Upper lobe of right lung (tissue), 1 donor: ENCODE results near the gene RSPH6A. TPM values are rescaled to one million over a fixed set of nuclear protein-coding genes. Genes with fewer than 3 reads are reported as not detected.

Source experiments
- ATAC-seq: fragments of 200-7000 bp; cut with Tn5 transposase; one replicate; pipeline ENCODE4 v1.9.1; 2020; ENCODE audit warnings: mild to moderate bottlenecking, moderate library complexity
- DNase-seq: peaks from one replicate; pipeline ENCODE4 v3.0.0-alpha.2; 2020
- H3K27ac ChIP-seq: fragments of 200-600 bp; one replicate; pipeline ENCODE4 v1.8.0; 2022
- H3K27me3 ChIP-seq: fragments of 200-600 bp; one replicate; pipeline ENCODE4 v1.8.0; 2022; ENCODE audit warnings: mild to moderate bottlenecking
- H3K36me3 ChIP-seq: fragments of 200-600 bp; one replicate; pipeline ENCODE4 v1.8.0; 2022
- H3K4me1 ChIP-seq: fragments of 200-600 bp; one replicate; pipeline ENCODE4 v1.8.0; 2022
- H3K4me3 ChIP-seq: fragments of 200-600 bp; one replicate; pipeline ENCODE4 v1.8.0; 2022; ENCODE audit warnings: mild to moderate bottlenecking
- H3K9me3 ChIP-seq: fragments of 200-600 bp; one replicate; pipeline ENCODE4 v1.8.0; 2022
- intact Hi-C: fragments of 100-400 bp; cut with DNase I; formaldehyde crosslinking; loops from one replicate; pipeline ENCODE4 v1.11.0; 2022
- total RNA-seq: library from RNA; stranded (reverse); fragmentation: NEBNext Ultra II Directional; extraction: Animal tissue kit (Norgen Biotek cat#: 25700); gene quantifications from one replicate; pipeline ENCODE4 v1.2.1, GENCODE V29; 2021
- TF ChIP-seq, protein P1 (sequence below): fragments of 200-600 bp; IDR thresholded peaks from one replicate; pipeline ENCODE4 v1.8.0; 2022; ENCODE audit warnings: antibody characterized with exemption
- donor health status: DM: no; HTN: yes; CAD: no; lungs with severe emphysema.

The RSPH6A gene
- total RNA-seq, 1 donor from 2014 or later: 0.38 TPM

GRCh38 chr19:45768984-45769782 lies 45.9 kb downstream of the RSPH6A start, which contains the start of gene SIX5:
Gene SIX5, minus strand, starts transcription at chr19:45769252. Its CDS starts 408 bp downstream, at chr19:45768844.
- Histone ChIP-seq H3K27ac (peak within 1 kb of the TSS; percentile 92), H3K4me3 (peak within 1 kb of the TSS; percentile 69), H3K9me3 (no peaks in the 10 kb centered on the region), H3K4me1 (peaks cover 31% of the 10 kb centered on the region), H3K36me3 (no peaks in the 10 kb centered on the region), H3K27me3 (no peaks in the 10 kb centered on the region)
- intact Hi-C loops: no loop called here
- ATAC-seq (peak; percentile 78), DNase-seq (peak; percentile 98)
- TF ChIP-seq, protein P1, sequence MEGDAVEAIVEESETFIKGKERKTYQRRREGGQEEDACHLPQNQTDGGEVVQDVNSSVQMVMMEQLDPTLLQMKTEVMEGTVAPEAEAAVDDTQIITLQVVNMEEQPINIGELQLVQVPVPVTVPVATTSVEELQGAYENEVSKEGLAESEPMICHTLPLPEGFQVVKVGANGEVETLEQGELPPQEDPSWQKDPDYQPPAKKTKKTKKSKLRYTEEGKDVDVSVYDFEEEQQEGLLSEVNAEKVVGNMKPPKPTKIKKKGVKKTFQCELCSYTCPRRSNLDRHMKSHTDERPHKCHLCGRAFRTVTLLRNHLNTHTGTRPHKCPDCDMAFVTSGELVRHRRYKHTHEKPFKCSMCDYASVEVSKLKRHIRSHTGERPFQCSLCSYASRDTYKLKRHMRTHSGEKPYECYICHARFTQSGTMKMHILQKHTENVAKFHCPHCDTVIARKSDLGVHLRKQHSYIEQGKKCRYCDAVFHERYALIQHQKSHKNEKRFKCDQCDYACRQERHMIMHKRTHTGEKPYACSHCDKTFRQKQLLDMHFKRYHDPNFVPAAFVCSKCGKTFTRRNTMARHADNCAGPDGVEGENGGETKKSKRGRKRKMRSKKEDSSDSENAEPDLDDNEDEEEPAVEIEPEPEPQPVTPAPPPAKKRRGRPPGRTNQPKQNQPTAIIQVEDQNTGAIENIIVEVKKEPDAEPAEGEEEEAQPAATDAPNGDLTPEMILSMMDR: no peak

DNA sequence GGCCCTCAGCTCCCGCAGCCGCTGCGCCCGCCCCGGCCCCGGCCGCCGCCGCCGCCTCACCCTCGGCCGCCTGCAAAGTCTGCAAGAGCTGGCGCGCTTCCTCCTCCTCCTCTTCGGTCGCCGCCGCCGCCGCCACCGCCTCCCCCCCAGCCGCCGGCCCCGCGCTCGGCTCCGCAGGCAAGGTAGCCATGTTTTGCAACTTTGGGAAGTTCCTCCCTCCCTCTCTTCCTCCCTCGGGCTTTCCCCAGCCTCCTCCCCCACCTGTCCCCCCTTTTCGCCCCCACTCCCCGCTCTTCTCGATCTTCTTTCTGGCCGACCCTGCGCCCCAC lies 46.5 kb downstream of the RSPH6A start:
- H3K27me3 ChIP-seq: no peaks in the 10 kb centered on the region
- ATAC-seq (no peak), DNase-seq (no peak)
- H3K4me1 ChIP-seq: peaks cover 31% of the 10 kb centered on the region
- no peaks in the 10 kb centered on the region for H3K36me3 ChIP-seq
- peak overlapping the region; percentile 92 for H3K27ac ChIP-seq
- H3K9me3 ChIP-seq: no peaks in the 10 kb centered on the region
- intact Hi-C loops: no loop called here
- peak overlapping the region; percentile 69 for H3K4me3 ChIP-seq
- TF ChIP-seq, protein P1: no peak

DNA sequence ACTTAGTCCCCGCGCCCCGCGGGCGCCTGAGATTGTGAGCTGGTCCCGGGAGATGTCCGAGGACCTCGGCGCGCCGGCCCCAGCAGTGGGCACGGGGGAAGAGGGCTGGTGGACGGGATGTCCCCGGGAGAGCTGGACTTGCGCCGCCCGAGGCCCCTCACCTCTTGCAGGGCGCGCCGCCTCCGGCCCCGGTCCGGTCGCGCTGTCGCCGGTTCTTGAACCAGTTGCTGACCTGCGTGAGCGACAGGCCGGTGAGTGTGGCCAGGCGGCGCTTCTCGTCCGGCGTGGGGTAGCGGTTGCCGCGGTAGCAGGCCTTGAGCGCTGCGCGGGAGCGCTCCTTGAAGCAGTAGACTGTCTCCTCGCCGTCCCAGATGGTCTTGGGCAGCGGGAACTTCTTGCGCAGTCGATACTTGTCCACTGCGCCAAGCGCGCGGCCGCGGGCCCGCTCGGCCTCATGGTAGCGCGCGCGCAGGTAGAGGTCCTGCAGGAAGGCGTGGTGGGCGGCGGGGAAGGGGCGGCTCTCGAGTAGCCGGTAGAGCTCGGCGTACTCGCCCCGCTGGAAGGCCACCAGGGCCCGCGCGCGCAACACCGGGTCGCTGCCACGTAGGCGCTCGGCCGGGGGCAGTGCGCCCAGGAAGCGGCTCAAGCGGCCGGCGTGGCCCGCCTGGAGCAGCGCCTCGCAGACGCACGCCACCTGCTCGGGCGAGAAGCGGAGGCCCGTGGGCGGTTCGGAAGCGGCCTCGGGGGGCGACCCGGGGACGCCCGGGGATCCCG lies 47.0 kb downstream of the RSPH6A start:
- TF ChIP-seq, protein P1: no peak
- ATAC-seq (peak; percentile 0), DNase-seq (peak; percentile 87)
- Histone ChIP-seq H3K36me3 (no peaks in the 10 kb centered on the region), H3K9me3 (no peaks in the 10 kb centered on the region), H3K27ac (peak overlapping the region; percentile 92), H3K4me3 (peak overlapping the region; percentile 69), H3K27me3 (no peaks in the 10 kb centered on the region), H3K4me1 (peaks cover 31% of the 10 kb centered on the region)
- intact Hi-C loops: no loop called here

DNA sequence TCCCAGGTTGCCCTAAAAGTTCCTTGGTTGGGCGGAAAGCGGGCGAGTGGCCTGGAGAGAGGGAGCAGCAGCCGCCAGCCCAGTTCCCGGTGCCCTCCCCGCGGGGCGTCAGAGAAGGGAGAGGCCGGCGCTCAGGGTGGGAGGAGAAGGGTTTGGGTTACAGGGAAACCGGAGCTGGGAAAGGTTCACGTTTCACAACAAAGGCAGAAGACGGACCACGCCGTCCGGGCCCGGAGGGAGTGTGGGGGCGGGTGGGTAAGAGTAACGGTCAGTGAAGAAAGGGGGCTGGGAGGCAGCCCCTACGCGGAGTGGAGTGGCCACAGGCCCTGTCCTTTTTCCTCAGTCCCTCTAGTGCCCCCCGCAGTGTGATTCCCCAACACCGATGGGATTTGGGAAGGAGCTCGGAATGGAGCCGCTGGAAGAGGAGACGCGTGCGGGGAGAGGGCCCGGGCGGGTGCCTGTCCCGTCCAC lies 47.7 kb downstream of the RSPH6A start:
- TF ChIP-seq, protein P1: no peak
- peaks cover 31% of the 10 kb centered on the region for H3K4me1 ChIP-seq
- no peaks in the 10 kb centered on the region for H3K27me3 ChIP-seq
- peak; percentile 0 for ATAC-seq
- no peaks in the 10 kb centered on the region for H3K9me3 ChIP-seq
- H3K4me3 ChIP-seq: peak overlapping the region; percentile 69
- H3K27ac ChIP-seq: peak overlapping the region; percentile 92
- intact Hi-C loops: no loop called here
- no peaks in the 10 kb centered on the region for H3K36me3 ChIP-seq
- DNase-seq: peak; percentile 87

GRCh38 chr19:45766869-45767346 lies 48.2 kb downstream of the RSPH6A start:
- H3K4me1 ChIP-seq: peaks cover 31% of the 10 kb centered on the region
- ATAC-seq (no peak), DNase-seq (no peak)
- peak overlapping the region; percentile 69 for H3K4me3 ChIP-seq
- intact Hi-C loops: no loop called here
- TF ChIP-seq, protein P1: no peak
- H3K9me3 ChIP-seq: no peaks in the 10 kb centered on the region
- peak overlapping the region; percentile 92 for H3K27ac ChIP-seq
- no peaks in the 10 kb centered on the region for H3K27me3 ChIP-seq
- no peaks in the 10 kb centered on the region for H3K36me3 ChIP-seq
